Nephron (organoid): ENCODE measurements around the gene SH3BGRL2.
A peak's percentile ranks its signal among the peaks of the same experiment; 100 is the strongest.

Experiments used
- H3K27ac Mint-ChIP-seq, 3 experiments: 2 replicates each; pipeline ENCODE4 v1.8.0; 2020; ENCODE audit warnings: mixed read lengths in 3 of 3, mild to moderate bottlenecking in 2 of 3, moderate library complexity in 1 of 3
- H3K27me3 Mint-ChIP-seq: 2 replicates; pipeline ENCODE4 v1.8.0; 2021; ENCODE audit warnings: low read depth, mild to moderate bottlenecking, moderate library complexity, mixed read lengths
- H3K36me3 Mint-ChIP-seq: 2 replicates; pipeline ENCODE4 v1.8.0; 2020; ENCODE audit warnings: low read depth, mixed read lengths
- H3K4me1 Mint-ChIP-seq: 2 replicates; pipeline ENCODE4 v1.8.0; 2020; ENCODE audit warnings: mixed read lengths
- H3K4me3 Mint-ChIP-seq, 3 experiments: 2 replicates each; pipeline ENCODE4 v1.8.0; 2020; ENCODE audit warnings: mild to moderate bottlenecking in 3 of 3, mixed read lengths in 3 of 3, moderate library complexity in 2 of 3
- H3K9me3 Mint-ChIP-seq: 2 replicates; pipeline ENCODE4 v1.8.0; 2020; ENCODE audit warnings: mixed read lengths
- TF ChIP-seq, protein P1 (sequence below), 3 experiments: fragments of 200-600 bp; sonication (generic); IDR thresholded peaks; one replicate each; pipeline ENCODE4 v1.5.0; 2021; ENCODE audit warnings: antibody characterized with exemption in 3 of 3; ENCODE audit not compliant: unreplicated experiment in 3 of 3

The SH3BGRL2 gene

GRCh38 chr6:79605061-79605460 is 26.1 kb upstream of the SH3BGRL2 start:
- Mint-ChIP-seq H3K4me1 (peaks cover 23% of the 10 kb centered on the region), H3K9me3 (no peaks in the 10 kb centered on the region), H3K36me3 (peaks cover 9% of the 10 kb centered on the region), H3K27ac (peak overlapping the region in 1 of 3 experiments; percentile 78), H3K4me3 (no peak overlapping the region), H3K27me3 (no peaks in the 10 kb centered on the region)
- TF ChIP-seq, protein P1, sequence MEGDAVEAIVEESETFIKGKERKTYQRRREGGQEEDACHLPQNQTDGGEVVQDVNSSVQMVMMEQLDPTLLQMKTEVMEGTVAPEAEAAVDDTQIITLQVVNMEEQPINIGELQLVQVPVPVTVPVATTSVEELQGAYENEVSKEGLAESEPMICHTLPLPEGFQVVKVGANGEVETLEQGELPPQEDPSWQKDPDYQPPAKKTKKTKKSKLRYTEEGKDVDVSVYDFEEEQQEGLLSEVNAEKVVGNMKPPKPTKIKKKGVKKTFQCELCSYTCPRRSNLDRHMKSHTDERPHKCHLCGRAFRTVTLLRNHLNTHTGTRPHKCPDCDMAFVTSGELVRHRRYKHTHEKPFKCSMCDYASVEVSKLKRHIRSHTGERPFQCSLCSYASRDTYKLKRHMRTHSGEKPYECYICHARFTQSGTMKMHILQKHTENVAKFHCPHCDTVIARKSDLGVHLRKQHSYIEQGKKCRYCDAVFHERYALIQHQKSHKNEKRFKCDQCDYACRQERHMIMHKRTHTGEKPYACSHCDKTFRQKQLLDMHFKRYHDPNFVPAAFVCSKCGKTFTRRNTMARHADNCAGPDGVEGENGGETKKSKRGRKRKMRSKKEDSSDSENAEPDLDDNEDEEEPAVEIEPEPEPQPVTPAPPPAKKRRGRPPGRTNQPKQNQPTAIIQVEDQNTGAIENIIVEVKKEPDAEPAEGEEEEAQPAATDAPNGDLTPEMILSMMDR (IDR thresholded peaks at IDR 0.05; ENCODE audit: unreplicated experiment in 3 of 3) = no peak

DNA sequence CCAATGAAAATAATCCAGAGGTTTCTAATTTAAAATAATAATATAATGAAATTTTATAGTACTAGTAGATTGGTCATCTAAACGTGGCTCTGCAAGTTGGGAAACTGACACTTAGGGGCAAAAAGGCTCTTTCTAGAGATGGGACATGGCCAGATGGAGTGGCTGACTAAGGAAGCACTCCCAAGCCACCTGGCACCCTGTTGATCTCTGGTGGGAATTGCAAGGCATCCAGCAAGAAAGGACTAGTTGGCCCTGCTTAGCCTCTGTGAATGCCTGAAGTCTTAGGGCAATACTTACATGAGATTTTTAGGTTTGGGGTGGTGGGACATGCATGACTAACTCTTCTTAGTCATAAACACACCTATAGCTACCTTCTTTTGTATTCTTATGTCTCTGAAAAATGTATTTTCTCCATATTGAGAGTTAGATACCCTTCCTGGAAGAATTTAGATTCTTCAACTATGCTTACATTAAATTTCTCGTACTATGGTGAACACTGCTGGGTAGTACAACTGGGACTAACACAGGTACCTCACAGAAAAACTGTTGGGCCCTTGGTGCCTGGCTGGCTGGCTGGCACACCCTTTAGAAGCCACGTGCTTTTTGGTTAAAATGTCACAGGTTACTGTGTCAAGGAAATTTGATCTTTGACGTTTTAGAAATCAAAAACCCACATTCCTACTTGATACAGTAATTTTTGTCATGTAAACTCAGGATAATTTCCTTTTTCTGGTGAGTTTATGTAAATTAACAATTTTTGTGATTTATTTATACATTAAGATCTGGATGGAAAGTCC is 25.0 kb upstream of the SH3BGRL2 start:
- H3K27me3 Mint-ChIP-seq = no peaks in the 10 kb centered on the region
- TF ChIP-seq, protein P1 (IDR thresholded peaks at IDR 0.05; ENCODE audit: unreplicated experiment in 3 of 3) = no peak
- H3K27ac Mint-ChIP-seq = peak overlapping the region in 2 of 3 experiments; percentile 46 to 93
- H3K4me3 Mint-ChIP-seq = no peak overlapping the region
- peaks cover 25% of the 10 kb centered on the region for H3K4me1 Mint-ChIP-seq
- H3K36me3 Mint-ChIP-seq = peaks cover 6% of the 10 kb centered on the region
- H3K9me3 Mint-ChIP-seq = no peaks in the 10 kb centered on the region

DNA sequence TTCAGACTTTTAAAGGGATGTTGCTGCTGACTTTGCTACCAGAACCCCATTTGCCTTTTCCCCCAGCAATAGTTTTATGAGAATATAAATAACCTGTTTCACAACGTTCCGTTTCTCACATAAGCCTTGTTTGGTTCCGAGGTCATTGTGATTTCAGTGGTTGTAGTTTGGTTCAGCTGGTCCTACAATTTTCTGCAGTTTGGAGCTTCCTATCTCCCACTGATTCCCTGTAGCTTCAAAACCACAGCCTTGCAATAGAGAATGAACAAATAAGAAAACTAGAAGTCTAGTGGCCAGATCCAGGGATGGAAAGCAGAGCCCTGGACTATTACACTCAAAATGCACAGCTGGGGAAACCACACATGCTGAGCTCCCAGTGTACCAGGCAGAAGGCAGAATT is 24.1 kb upstream of the SH3BGRL2 start:
- TF ChIP-seq, protein P1 (IDR thresholded peaks at IDR 0.05; ENCODE audit: unreplicated experiment in 3 of 3) = no peak
- no peak overlapping the region for H3K4me3 Mint-ChIP-seq
- peaks cover 6% of the 10 kb centered on the region for H3K36me3 Mint-ChIP-seq

GRCh38 chr6:79608334-79609224 is 22.6 kb upstream of the SH3BGRL2 start:
- Mint-ChIP-seq H3K9me3 (no peaks in the 10 kb centered on the region), H3K4me1 (peaks cover 25% of the 10 kb centered on the region), H3K27me3 (no peaks in the 10 kb centered on the region), H3K36me3 (peaks cover 6% of the 10 kb centered on the region), H3K27ac (peak overlapping the region in 2 of 3 experiments; percentile 41 to 80), H3K4me3 (no peak overlapping the region)
- TF ChIP-seq, protein P1 (IDR thresholded peaks at IDR 0.05; ENCODE audit: unreplicated experiment in 3 of 3) = no peak

More for the DNA sequence above, 24.1 kb upstream of the SH3BGRL2 start:
- Mint-ChIP-seq H3K9me3 (no peaks in the 10 kb centered on the region), H3K4me1 (peaks cover 25% of the 10 kb centered on the region), H3K27ac (peak overlapping the region; percentile 46 to 93 (median 75)), H3K27me3 (no peaks in the 10 kb centered on the region)

DNA sequence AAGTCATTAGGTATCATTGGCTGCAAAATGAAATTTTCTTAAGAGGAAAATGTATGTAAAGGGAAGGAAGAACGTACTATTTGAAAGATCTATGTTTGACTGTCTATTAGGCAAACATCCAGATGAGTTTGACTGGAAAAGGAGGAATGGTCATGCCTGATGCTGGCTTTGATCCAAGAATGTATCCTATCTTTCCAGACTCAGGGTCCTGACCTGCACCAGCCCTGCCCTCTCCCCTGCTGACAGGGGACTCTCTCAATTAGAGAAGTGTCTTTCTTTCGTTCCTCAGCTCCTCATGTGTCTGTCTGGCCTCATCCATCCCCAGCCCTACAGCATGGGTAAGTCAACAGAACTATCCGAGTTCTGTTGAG is 21.9 kb upstream of the SH3BGRL2 start:
- H3K27ac Mint-ChIP-seq = peak overlapping the region in 2 of 3 experiments; percentile 22 to 80
- no peak overlapping the region for H3K4me3 Mint-ChIP-seq
- no peaks in the 10 kb centered on the region for H3K27me3 Mint-ChIP-seq
- TF ChIP-seq, protein P1 (IDR thresholded peaks at IDR 0.05; ENCODE audit: unreplicated experiment in 3 of 3) = no peak
- H3K4me1 Mint-ChIP-seq = peaks cover 25% of the 10 kb centered on the region
- H3K36me3 Mint-ChIP-seq = peaks cover 5% of the 10 kb centered on the region
- H3K9me3 Mint-ChIP-seq = no peaks in the 10 kb centered on the region
